HG02678 (cell line): ENCODE data around the gene UQCR11.

ENCODE experiments used
- ATAC-seq: cut with Tn5 transposase; IDR thresholded peaks from one replicate; pipeline ENCODE4 v1.9.1; 2021; ENCODE audit warnings: mild to moderate bottlenecking, moderate library complexity; ENCODE audit not compliant: unreplicated experiment

Gene UQCR11

GRCh38 chr19:1572795-1573194 lies 32.5 kb downstream of the UQCR11 start:
- ATAC-seq = no peak

- ATAC-seq = no peak
These were observed 33.9 kb downstream of the UQCR11 start for GRCh38 chr19:1571358-1571757.

- no peak for ATAC-seq
These were observed 34.4 kb downstream of the UQCR11 start for GRCh38 chr19:1570836-1571235.

GRCh38 chr19:1569997-1570396 lies 35.3 kb downstream of the UQCR11 start:
- no peak for ATAC-seq

GRCh38 chr19:1568320-1569019 lies 36.8 kb downstream of the UQCR11 start, which contains the start of gene MEX3D:
Gene MEX3D, minus strand, starts transcription at chr19:1568325. Its CDS starts 267 bp downstream, at chr19:1568058.
- ATAC-seq = peak; percentile 72

- ATAC-seq = no peak
These were observed 37.4 kb downstream of the UQCR11 start for GRCh38 chr19:1567848-1568227.

GRCh38 chr19:1567116-1567847 lies 38.0 kb downstream of the UQCR11 start:
- no peak for ATAC-seq

- ATAC-seq = no peak
These were observed 38.7 kb downstream of the UQCR11 start for GRCh38 chr19:1566392-1567115.

GRCh38 chr19:1563251-1563650 lies 42.0 kb downstream of the UQCR11 start:
- ATAC-seq = no peak

- no peak for ATAC-seq
These were observed 43.9 kb downstream of the UQCR11 start for GRCh38 chr19:1561236-1561842.

- no peak for ATAC-seq
These were observed 44.9 kb downstream of the UQCR11 start for GRCh38 chr19:1560286-1560882.

GRCh38 chr19:1558552-1558951 lies 46.7 kb downstream of the UQCR11 start:
- no peak for ATAC-seq

GRCh38 chr19:1556390-1557070 lies 48.7 kb downstream of the UQCR11 start:
- ATAC-seq = no peak

- no peak for ATAC-seq
These were observed 49.5 kb downstream of the UQCR11 start for GRCh38 chr19:1555487-1556389.

- no peak for ATAC-seq
These were observed 50.3 kb downstream of the UQCR11 start for GRCh38 chr19:1554968-1555367.

- no peak for ATAC-seq
These were observed 51.8 kb downstream of the UQCR11 start for GRCh38 chr19:1553415-1553814.

GRCh38 chr19:1551068-1552040 lies 53.9 kb downstream of the UQCR11 start:
- ATAC-seq = no peak

- no peak for ATAC-seq
These were observed 55.8 kb downstream of the UQCR11 start for GRCh38 chr19:1549332-1549945.
